Measurements from ENCODE around the gene CELF6.

GRCh38 chr15:72285402-72285801, 34.6 kb downstream of the CELF6 start:
- TF ChIP-seq, protein P1, sequence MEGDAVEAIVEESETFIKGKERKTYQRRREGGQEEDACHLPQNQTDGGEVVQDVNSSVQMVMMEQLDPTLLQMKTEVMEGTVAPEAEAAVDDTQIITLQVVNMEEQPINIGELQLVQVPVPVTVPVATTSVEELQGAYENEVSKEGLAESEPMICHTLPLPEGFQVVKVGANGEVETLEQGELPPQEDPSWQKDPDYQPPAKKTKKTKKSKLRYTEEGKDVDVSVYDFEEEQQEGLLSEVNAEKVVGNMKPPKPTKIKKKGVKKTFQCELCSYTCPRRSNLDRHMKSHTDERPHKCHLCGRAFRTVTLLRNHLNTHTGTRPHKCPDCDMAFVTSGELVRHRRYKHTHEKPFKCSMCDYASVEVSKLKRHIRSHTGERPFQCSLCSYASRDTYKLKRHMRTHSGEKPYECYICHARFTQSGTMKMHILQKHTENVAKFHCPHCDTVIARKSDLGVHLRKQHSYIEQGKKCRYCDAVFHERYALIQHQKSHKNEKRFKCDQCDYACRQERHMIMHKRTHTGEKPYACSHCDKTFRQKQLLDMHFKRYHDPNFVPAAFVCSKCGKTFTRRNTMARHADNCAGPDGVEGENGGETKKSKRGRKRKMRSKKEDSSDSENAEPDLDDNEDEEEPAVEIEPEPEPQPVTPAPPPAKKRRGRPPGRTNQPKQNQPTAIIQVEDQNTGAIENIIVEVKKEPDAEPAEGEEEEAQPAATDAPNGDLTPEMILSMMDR (IDR thresholded peaks at IDR 0.05) = no peak
- TF ChIP-seq POLR2A (IDR thresholded peaks at IDR 0.05) (no peak), POLR2AphosphoS5 (IDR thresholded peaks at IDR 0.05) (no peak), EP300 (IDR thresholded peaks at IDR 0.05) (no peak)

All from suprapubic skin (tissue), 4 donors.